Gastrocnemius medialis (tissue), 4 donors: ENCODE data around the gene COBL. TPM values are rescaled to one million over a fixed set of nuclear protein-coding genes. Genes with fewer than 3 reads are reported as not detected.

Experiments used
- ATAC-seq, 2 donors: fragments of 150-250 bp; one replicate each; pipeline ENCODE4 v1.9.1; 2016
- DNase-seq, 2 donors: peaks; one replicate each; pipeline ENCODE4 v3.0.0-alpha.2; 2019
- H3K27ac ChIP-seq, 4 donors: fragments of 200-600 bp; sonication (generic); 1 replicate in 1 of 4; 2 replicates in 3 of 4; pipeline ENCODE4 v1.5.1; 2016 to 2018; ENCODE audit warnings: mild to moderate bottlenecking in 2 of 4, moderate library complexity in 1 of 4
- H3K27me3 ChIP-seq, 3 donors: fragments of 200-600 bp; sonication (generic) in 2 of 3; 1 replicate in 1 of 3; 2 replicates in 2 of 3; pipeline versions ENCODE4 v1.5.1 to v1.6.0; 2016 to 2019; ENCODE audit warnings: mild to moderate bottlenecking in 1 of 3, moderate library complexity in 1 of 3
- H3K36me3 ChIP-seq, 2 donors: fragments of 200-600 bp; sonication (generic) in 1 of 2; one replicate each; pipeline ENCODE4 v1.5.1; 2017 to 2018
- H3K4me1 ChIP-seq, 2 donors: fragments of 200-600 bp; sonication (generic) in 1 of 2; one replicate each; pipeline ENCODE4 v1.5.1; 2016 to 2017; ENCODE audit warnings: mild to moderate bottlenecking in 2 of 2
- H3K4me3 ChIP-seq, 4 donors: fragments of 200-600 bp; sonication (generic) in 3 of 4; 1 replicate in 1 of 4; 2 replicates in 3 of 4; pipeline ENCODE4 v1.5.1; 2016 to 2019; ENCODE audit warnings: mild to moderate bottlenecking in 2 of 4
- H3K9me3 ChIP-seq, 3 donors: fragments of 200-600 bp; sonication (generic) in 2 of 3; 1 replicate in 1 of 3; 2 replicates in 2 of 3; pipeline ENCODE4 v1.5.1; 2016 to 2019
- CTCF ChIP-seq, 5 experiments: fragments of 450-650 bp in 3 of 5; fragments of 200-600 bp in 2 of 5; sonication (generic) in 2 of 5; IDR thresholded peaks in 4 of 5; conservative IDR thresholded peaks in 1 of 5; 1 replicate in 4 of 5; 2 replicates in 1 of 5; pipeline ENCODE4 v1.5.1; 2016 to 2019; ENCODE audit warnings: antibody characterized with exemption in 5 of 5, mild to moderate bottlenecking in 3 of 5, moderate library complexity in 3 of 5
- POLR2A ChIP-seq, 2 donors: fragments of 450-650 bp; IDR thresholded peaks; one replicate each; pipeline ENCODE4 v1.6.1; 2017; ENCODE audit warnings: antibody characterized with exemption in 2 of 2, mild to moderate bottlenecking in 2 of 2, moderate library complexity in 2 of 2
- in situ Hi-C, 4 donors: fragments of 200-750 bp; cut with MboI; loops; one replicate each; pipeline versions ENCODE4 v1.15.0 to v1.8.0; 2017; ENCODE audit warnings: low sequenced_read_pairs in 4 of 4
- intact Hi-C: fragments of 100-400 bp; cut with DNase I; formaldehyde crosslinking; loops from one replicate; pipeline ENCODE4 v1.15.1; 2023; ENCODE audit warnings: low total_unique reads
- total RNA-seq, 4 donors: library from RNA; depleted of rRNA; stranded (reverse); fragments of >200 nt; gene quantifications; one replicate each; pipeline versions ENCODE4 v1.1.0 to v1.2.3, GENCODE V29; 2016

Gene COBL
- total RNA-seq, 4 donors from 2014 or later = 82.1 to 170 (median 124) TPM

GRCh38 chr7:51354897-51355296 lies 38.3 kb upstream of the COBL start:
- Histone ChIP-seq H3K27me3 (no peaks in the 10 kb centered on the region), H3K4me1 (peaks cover 7 to 9% of the 10 kb centered on the region in 2 donors), H3K36me3 (no peaks in the 10 kb centered on the region), H3K4me3 (no peak overlapping the region), H3K9me3 (no peaks in the 10 kb centered on the region), H3K27ac (no peak overlapping the region)
- intact Hi-C loops (loop anchor here (5.0 to 10.0 kb wide), 3 partner anchors 38 to 900 kb away; partner anchors contain the start of genes COBL and FIGNL1), in situ Hi-C loops (loop anchor here in 1 of 4 donors (5.0 to 25.0 kb wide), 2 partner anchors 193 to 893 kb away; partner anchors contain the start of gene FIGNL1)
- ATAC-seq (no peak), DNase-seq (no peak)
- TF ChIP-seq POLR2A (IDR thresholded peaks at IDR 0.05) (no peak), CTCF (IDR thresholded peaks at IDR 0.05 in 4 of 5, conservative IDR thresholded peaks at IDR 0.05 in 1 of 5) (no peak)

GRCh38 chr7:51354434-51354833 lies 37.8 kb upstream of the COBL start:
- no peak overlapping the region for H3K27ac ChIP-seq
- no peaks in the 10 kb centered on the region for H3K9me3 ChIP-seq
- no peaks in the 10 kb centered on the region for H3K27me3 ChIP-seq
- ATAC-seq (no peak), DNase-seq (no peak)
- intact Hi-C loops (loop anchor here (5.0 to 10.0 kb wide), 2 partner anchors 127 to 900 kb away; partner anchors contain the start of gene FIGNL1), in situ Hi-C loops (loop anchor here in 1 of 4 donors (25.0 kb wide), 1 partner anchor 892 kb away; the partner anchor contains the start of gene FIGNL1)
- H3K4me3 ChIP-seq = no peak overlapping the region
- TF ChIP-seq CTCF (IDR thresholded peaks at IDR 0.05 in 4 of 5, conservative IDR thresholded peaks at IDR 0.05 in 1 of 5) (no peak), POLR2A (IDR thresholded peaks at IDR 0.05) (no peak)
- no peaks in the 10 kb centered on the region for H3K36me3 ChIP-seq
- peaks cover 12 to 13% of the 10 kb centered on the region in 2 donors for H3K4me1 ChIP-seq

GRCh38 chr7:51352174-51353100 lies 35.8 kb upstream of the COBL start:
- peaks cover 12 to 13% of the 10 kb centered on the region in 2 donors for H3K4me1 ChIP-seq
- in situ Hi-C loops = loop anchor here in 1 of 4 donors (25.0 kb wide), 1 partner anchor 890 kb away; the partner anchor contains the start of gene FIGNL1
- TF ChIP-seq CTCF (IDR thresholded peaks at IDR 0.05 in 4 of 5, conservative IDR thresholded peaks at IDR 0.05 in 1 of 5) = no peak
- TF ChIP-seq POLR2A (IDR thresholded peaks at IDR 0.05) = no peak
- H3K36me3 ChIP-seq = no peaks in the 10 kb centered on the region
- H3K27me3 ChIP-seq = no peaks in the 10 kb centered on the region
- no peak for ATAC-seq
- intact Hi-C loops = loop anchor here (5.0 to 10.0 kb wide), 2 partner anchors 125 to 898 kb away; partner anchors contain the start of gene FIGNL1
- no peaks in the 10 kb centered on the region for H3K9me3 ChIP-seq
- H3K27ac ChIP-seq = no peak overlapping the region
- no peak overlapping the region for H3K4me3 ChIP-seq
- no peak for DNase-seq

- DNase-seq = no peak
- in situ Hi-C loops = loop anchor here in 1 of 4 donors (25.0 kb wide), 1 partner anchor 889 kb away; the partner anchor contains the start of gene FIGNL1
- H3K27me3 ChIP-seq = no peaks in the 10 kb centered on the region
- no peak overlapping the region for H3K4me3 ChIP-seq
- no peak for ATAC-seq
- H3K9me3 ChIP-seq = no peaks in the 10 kb centered on the region
- intact Hi-C loops = loop anchor here (5.0 to 10.0 kb wide), 2 partner anchors 124 to 897 kb away; partner anchors contain the start of gene FIGNL1
- TF ChIP-seq CTCF (IDR thresholded peaks at IDR 0.05 in 4 of 5, conservative IDR thresholded peaks at IDR 0.05 in 1 of 5) (no peak), POLR2A (IDR thresholded peaks at IDR 0.05) (no peak)
- H3K27ac ChIP-seq = no peak overlapping the region
- peaks cover 12 to 13% of the 10 kb centered on the region in 2 donors for H3K4me1 ChIP-seq
- no peaks in the 10 kb centered on the region for H3K36me3 ChIP-seq
Measured at GRCh38 chr7:51351661-51352060, 35.1 kb upstream of the COBL start.
